D721Med (cell line): ENCODE measurements around the gene NAP1L1.

Source experiments
- DNase-seq: peaks from one replicate; pipeline ENCODE4 v3.0.0; 2011; ENCODE audit warnings: low spot score; ENCODE audit not compliant: insufficient read length
- FAIRE-seq: peaks from 2 replicates; lab custom pipeline; 2011; peaks lifted over from hg19 to GRCh38; lab: Jason Lieb, UNC
- CTCF ChIP-seq: IDR thresholded peaks from 2 replicates; pipeline ENCODE4 v1.5.1; 2012; ENCODE audit warnings: mild to moderate bottlenecking, control low read depth; ENCODE audit not compliant: insufficient read depth; ENCODE audit errors: missing control alignments

The NAP1L1 gene

GRCh38 chr12:76014007-76014406 lies 70.5 kb downstream of the NAP1L1 start:
- FAIRE-seq = no peak
- TF ChIP-seq CTCF = no peak
- DNase-seq = no peak

GRCh38 chr12:76013603-76014002 lies 70.9 kb downstream of the NAP1L1 start:
- TF ChIP-seq CTCF = no peak
- DNase-seq = no peak
- no peak for FAIRE-seq

GRCh38 chr12:76012644-76013043 lies 71.8 kb downstream of the NAP1L1 start:
- no peak for DNase-seq
- TF ChIP-seq CTCF = no peak
- no peak for FAIRE-seq

GRCh38 chr12:76010732-76011458 lies 73.6 kb downstream of the NAP1L1 start:
- no peak for DNase-seq
- no peak for TF ChIP-seq CTCF
- no peak for FAIRE-seq

GRCh38 chr12:76008428-76008827 lies 76.1 kb downstream of the NAP1L1 start:
- TF ChIP-seq CTCF = no peak
- FAIRE-seq (no peak), DNase-seq (no peak)

- no peak for FAIRE-seq
- no peak for DNase-seq
- no peak for TF ChIP-seq CTCF
These were observed 76.8 kb downstream of the NAP1L1 start for GRCh38 chr12:76007640-76008039.

- FAIRE-seq (no peak), DNase-seq (no peak)
- no peak for TF ChIP-seq CTCF
These were observed 78.2 kb downstream of the NAP1L1 start for GRCh38 chr12:76006028-76006925.
